Activated T-cell treated with anti-CD3 and anti-CD28 coated beads for 4 hours (primary cell): ENCODE measurements around the gene FUT1.

ENCODE experiments used
- DNase-seq: peaks from one replicate; pipeline ENCODE4 v3.0.0-alpha.2; 2020

Gene FUT1

GRCh38 chr19:48715681-48716171 lies 36.7 kb downstream of the FUT1 start:
- DNase-seq = no peak

- DNase-seq = no peak
Observed at GRCh38 chr19:48714759-48715675, 37.4 kb downstream of the FUT1 start.

GRCh38 chr19:48713864-48714755 lies 38.3 kb downstream of the FUT1 start:
- peak; percentile 92 for DNase-seq

GRCh38 chr19:48713041-48713863 lies 39.2 kb downstream of the FUT1 start:
- no peak for DNase-seq

GRCh38 chr19:48711106-48711662 lies 41.3 kb downstream of the FUT1 start:
- no peak for DNase-seq

- no peak for DNase-seq
Observed at GRCh38 chr19:48708471-48708870, 44.0 kb downstream of the FUT1 start.

- DNase-seq = no peak
Observed at GRCh38 chr19:48705431-48705830, 47.0 kb downstream of the FUT1 start.

- DNase-seq = no peak
Observed at GRCh38 chr19:48703316-48703715, 49.1 kb downstream of the FUT1 start.

- no peak for DNase-seq
Observed at GRCh38 chr19:48702701-48703100, 49.7 kb downstream of the FUT1 start.

GRCh38 chr19:48698046-48698445 lies 54.4 kb downstream of the FUT1 start:
- no peak for DNase-seq
